Colon (tissue), 2 donors: ENCODE results near the gene GPC4.
"Not testable (repeated sequence)": the region's sequence is repeated elsewhere in the genome, so short reads cannot be mapped to it uniquely, and the experiment has no call there.

Source experiments
- FAIRE-seq: peaks from 2 replicates; lab custom pipeline; 2012; peaks lifted over from hg19 to GRCh38; lab: Jason Lieb, UNC
- donor health status: control.
- donor health status: control.

GPC4 gene

DNA sequence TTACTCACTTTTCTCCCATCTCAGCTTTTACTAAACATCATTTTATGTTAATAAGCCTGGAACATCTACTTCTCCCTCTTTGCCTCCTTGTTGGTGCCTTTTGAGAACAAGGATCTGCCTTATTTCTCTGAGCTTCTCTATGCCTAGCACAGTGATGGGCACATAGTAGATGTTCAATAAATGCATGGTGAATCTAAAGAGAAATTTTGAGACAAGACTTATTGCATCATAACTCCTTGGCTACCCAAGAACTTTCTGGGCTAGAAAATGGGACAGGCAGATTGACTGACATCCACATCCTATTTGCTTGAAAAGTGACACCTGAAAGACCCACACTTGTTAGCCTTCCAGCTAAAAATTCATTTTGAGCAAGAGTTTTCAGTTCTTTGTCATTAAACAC, 109.9 kb downstream of the GPC4 start:
- FAIRE-seq = no peak

GRCh38 chrX:133302775-133303445, 112.4 kb downstream of the GPC4 start:
- no peak for FAIRE-seq

DNA sequence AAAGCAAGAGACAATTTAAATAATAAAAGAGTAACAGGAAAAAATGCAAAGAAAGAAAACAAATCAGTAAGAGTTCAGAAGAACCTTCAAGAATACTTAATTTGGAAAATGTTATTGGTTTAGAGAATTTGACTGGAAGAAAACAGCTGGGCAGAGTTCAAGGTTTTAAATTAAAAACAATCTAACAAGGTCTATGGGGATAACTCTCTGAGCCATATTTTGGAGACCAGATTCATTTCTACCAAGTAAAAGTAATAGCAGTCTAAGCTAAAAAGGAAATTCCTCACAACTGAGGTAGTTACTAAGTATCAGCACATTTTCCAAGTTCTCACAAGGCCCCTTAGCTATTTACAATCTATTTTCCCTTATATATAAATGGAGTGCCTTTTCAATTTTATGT, 114.7 kb downstream of the GPC4 start:
- no peak for FAIRE-seq

- no peak for FAIRE-seq
Measured at GRCh38 chrX:133297284-133297683, 118.0 kb downstream of the GPC4 start.

- FAIRE-seq = no peak
Measured at GRCh38 chrX:133294126-133294525, 121.2 kb downstream of the GPC4 start.

GRCh38 chrX:133290076-133290475, 125.2 kb downstream of the GPC4 start:
- no peak for FAIRE-seq

GRCh38 chrX:133287860-133288259, 127.4 kb downstream of the GPC4 start:
- no peak for FAIRE-seq

GRCh38 chrX:133285341-133285740, 129.9 kb downstream of the GPC4 start:
- no peak for FAIRE-seq

- not testable (repeated sequence) for FAIRE-seq
Measured at GRCh38 chrX:133279112-133279730, 136.1 kb downstream of the GPC4 start.

- no peak for FAIRE-seq
Measured at GRCh38 chrX:133273180-133273579, 142.1 kb downstream of the GPC4 start.

DNA sequence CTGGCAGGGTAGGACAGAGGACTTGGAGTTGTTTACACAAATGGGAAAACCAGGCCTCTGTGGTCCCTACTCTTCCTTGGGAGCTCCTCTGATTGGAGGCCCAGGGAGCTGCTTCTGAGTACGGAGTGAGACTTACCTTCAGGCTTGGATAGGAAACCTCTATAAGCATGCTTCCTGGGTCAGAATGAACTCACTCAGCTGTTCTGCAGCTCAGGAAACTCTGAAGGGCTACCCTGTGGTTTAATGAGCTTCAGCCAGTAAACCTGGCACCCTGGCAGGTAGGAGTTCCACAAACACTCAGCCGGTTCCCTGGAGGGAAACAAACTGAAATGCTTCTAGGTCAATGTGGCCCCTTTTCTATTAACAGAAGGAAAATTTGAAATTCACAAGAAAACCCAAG, 146.1 kb downstream of the GPC4 start:
- no peak for FAIRE-seq

DNA sequence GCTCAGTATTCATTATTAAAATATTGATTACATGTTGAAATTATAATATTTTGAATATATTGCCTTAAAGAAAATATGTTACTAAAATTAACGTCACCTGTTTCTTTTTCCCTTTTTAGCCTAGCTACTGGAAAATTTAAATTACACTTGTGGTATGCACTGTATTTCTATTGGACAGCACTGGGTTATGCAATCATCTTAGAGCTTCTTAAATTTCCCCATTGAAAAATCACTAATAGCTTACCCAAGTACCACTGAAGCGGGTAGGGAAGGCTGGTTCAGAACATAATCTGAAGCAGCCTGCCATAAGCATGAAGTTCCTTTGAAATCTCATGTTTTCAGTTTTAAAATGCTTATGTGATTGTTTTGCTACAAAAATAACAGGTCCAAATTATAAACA, 147.7 kb downstream of the GPC4 start:
- FAIRE-seq = no peak

DNA sequence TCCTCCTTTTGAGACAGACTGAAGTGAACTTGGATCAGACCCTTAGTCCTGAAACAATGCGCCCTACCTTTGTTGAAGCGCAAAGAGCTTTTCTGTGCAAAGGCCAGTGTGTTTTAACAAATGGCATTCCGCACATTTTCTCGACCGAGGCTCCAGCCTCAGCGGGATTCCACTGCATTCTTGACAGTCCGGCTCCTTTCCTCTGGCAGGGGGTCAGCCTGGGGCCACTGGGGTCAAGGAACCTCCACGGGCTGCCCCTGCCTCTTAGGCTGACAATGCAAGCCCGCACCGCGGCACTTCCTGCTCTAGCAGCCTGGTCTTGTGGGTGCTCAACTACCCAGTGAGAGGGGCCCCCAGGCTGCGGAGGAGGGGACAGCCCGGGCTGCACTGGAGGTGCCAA, 150.0 kb downstream of the GPC4 start:
- no peak for FAIRE-seq

GRCh38 chrX:133258481-133258880, 156.8 kb downstream of the GPC4 start:
- FAIRE-seq = no peak

GRCh38 chrX:133254666-133255065, 160.6 kb downstream of the GPC4 start:
- no peak for FAIRE-seq

GRCh38 chrX:133251204-133251603, 164.1 kb downstream of the GPC4 start:
- FAIRE-seq = no peak

- no peak for FAIRE-seq
Measured at GRCh38 chrX:133250184-133251100, 164.8 kb downstream of the GPC4 start.
